ENCODE results near the gene DBP. TPM values are rescaled to one million over a fixed set of nuclear protein-coding genes. Genes with fewer than 3 reads are reported as not detected.

DBP gene
- total and polyA plus RNA-seq, 2 of the 13 experiments (the other 11 are each of a cell fraction or from before 2014, with no cell fraction given): 1.7 to 5.8 TPM

- TF ChIP-seq CREBL2 (CRISPR knock-in tag; IDR thresholded peaks at IDR 0.05; ENCODE audit: borderline replicate concordance): no peak
- TF ChIP-seq, protein P1, sequence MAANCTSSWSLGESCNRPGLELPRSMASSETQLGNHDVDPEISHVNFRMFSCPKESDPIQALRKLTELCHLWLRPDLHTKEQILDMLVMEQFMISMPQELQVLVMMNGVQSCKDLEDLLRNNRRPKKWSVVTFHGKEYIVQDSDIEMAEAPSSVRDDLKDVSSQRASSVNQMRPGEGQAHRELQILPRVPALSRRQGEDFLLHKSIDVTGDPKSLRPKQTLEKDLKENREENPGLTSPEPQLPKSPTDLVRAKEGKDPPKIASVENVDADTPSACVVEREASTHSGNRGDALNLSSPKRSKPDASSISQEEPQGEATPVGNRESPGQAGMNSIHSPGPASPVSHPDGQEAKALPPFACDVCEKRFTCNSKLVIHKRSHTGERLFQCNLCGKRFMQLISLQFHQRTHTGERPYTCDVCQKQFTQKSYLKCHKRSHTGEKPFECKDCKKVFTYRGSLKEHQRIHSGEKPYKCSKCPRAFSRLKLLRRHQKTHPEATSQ (CRISPR knock-in tag; IDR thresholded peaks at IDR 0.05; ENCODE audit: borderline replicate concordance): no peak
- peak; percentile 36; the same call in 1 of the 2 replicates for TF ChIP-seq KMT2B (CRISPR knock-in tag; IDR thresholded peaks at IDR 0.05)
- peak; percentile 38; the same call in 1 of the 2 replicates for TF ChIP-seq SOX5 (CRISPR knock-in tag; IDR thresholded peaks at IDR 0.05; ENCODE audit: borderline replicate concordance)
- no peak for TF ChIP-seq ZNF598 (CRISPR knock-in tag; IDR thresholded peaks at IDR 0.05; ENCODE audit: borderline replicate concordance)
- TF ChIP-seq, protein P2, sequence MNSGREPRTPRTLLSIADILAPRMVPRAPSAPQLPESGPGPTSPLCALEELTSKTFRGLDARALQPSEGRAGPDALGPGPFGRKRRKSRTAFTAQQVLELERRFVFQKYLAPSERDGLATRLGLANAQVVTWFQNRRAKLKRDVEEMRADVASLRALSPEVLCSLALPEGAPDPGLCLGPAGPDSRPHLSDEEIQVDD (CRISPR knock-in tag; IDR thresholded peaks at IDR 0.05; ENCODE audit: borderline replicate concordance): no peak
- TF ChIP-seq, protein P3, sequence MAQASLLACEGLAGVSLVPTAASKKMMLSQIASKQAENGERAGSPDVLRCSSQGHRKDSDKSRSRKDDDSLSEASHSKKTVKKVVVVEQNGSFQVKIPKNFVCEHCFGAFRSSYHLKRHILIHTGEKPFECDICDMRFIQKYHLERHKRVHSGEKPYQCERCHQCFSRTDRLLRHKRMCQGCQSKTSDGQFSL (CRISPR knock-in tag; IDR thresholded peaks at IDR 0.05): no peak
- TF ChIP-seq, protein P4, sequence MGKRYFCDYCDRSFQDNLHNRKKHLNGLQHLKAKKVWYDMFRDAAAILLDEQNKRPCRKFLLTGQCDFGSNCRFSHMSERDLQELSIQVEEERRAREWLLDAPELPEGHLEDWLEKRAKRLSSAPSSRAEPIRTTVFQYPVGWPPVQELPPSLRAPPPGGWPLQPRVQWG (CRISPR knock-in tag; IDR thresholded peaks at IDR 0.05; ENCODE audit: borderline replicate concordance, low read depth): no peak
- no peak for TF ChIP-seq ZNF619 (CRISPR knock-in tag; IDR thresholded peaks at IDR 0.05)
- no peak for TF ChIP-seq ZNF773 (CRISPR knock-in tag; IDR thresholded peaks at IDR 0.05; ENCODE audit: borderline replicate concordance)
- TF ChIP-seq MEF2D (CRISPR knock-in tag; IDR thresholded peaks at IDR 0.05): 0 out of 2 replicates have a peak, but pooled peaks have one; percentile 34
- no peak for TF ChIP-seq ZNF354B (CRISPR knock-in tag; IDR thresholded peaks at IDR 0.05)
- no peak for TF ChIP-seq DNMT3B (CRISPR knock-in tag; conservative IDR thresholded peaks at IDR 0.05)
- TF ChIP-seq EZH2 (conservative IDR thresholded peaks at IDR 0.05; ENCODE audit: low read depth, low read length): no peak
- TF ChIP-seq ZBTB20 (CRISPR knock-in tag; IDR thresholded peaks at IDR 0.05; ENCODE audit: borderline replicate concordance, low read depth): peak; percentile 39; the same call in 1 of the 2 replicates
- no peak for TF ChIP-seq TBL1XR1 (IDR thresholded peaks at IDR 0.05; ENCODE audit: borderline replicate concordance, low read length, partially characterized antibody)
- TF ChIP-seq ZNF674 (CRISPR knock-in tag; IDR thresholded peaks at IDR 0.05; ENCODE audit: low read depth): no peak
- no peak for TF ChIP-seq ZNF839 (CRISPR knock-in tag; IDR thresholded peaks at IDR 0.05; ENCODE audit: borderline replicate concordance)
- TF ChIP-seq ZFYVE20 (CRISPR knock-in tag; IDR thresholded peaks at IDR 0.05; ENCODE audit: borderline replicate concordance, low read depth): no peak
- TF ChIP-seq ZFP90 (CRISPR knock-in tag; IDR thresholded peaks at IDR 0.05; ENCODE audit: borderline replicate concordance): 0 out of 2 replicates have a peak, but pooled peaks have one; percentile 25
- TF ChIP-seq ZNF546 (CRISPR knock-in tag; conservative IDR thresholded peaks at IDR 0.05): no peak
Observed at GRCh38 chr19:48634424-48635262, 2.5 kb downstream of the DBP start (continued).

Data from HepG2 (cell line).